Measurements from ENCODE around the gene RNF223. TPM values are rescaled to one million over a fixed set of nuclear protein-coding genes. Genes with fewer than 3 reads are reported as not detected.

Gene RNF223
- not detected for total RNA-seq

GRCh38 chr1:1073743-1074587 lies at the start of gene RNF223:
TSS of gene RNF223 (minus strand) at chr1:1074306. CDS start at chr1:1072566, 1,740 bp downstream.
- 82% methylated on average over 19 of the region's 35 CpGs for WGBS
- Histone ChIP-seq H3K4me3 (no peak within 1 kb of the TSS), H3K27ac (replicated peaks in 1 of 4) (no peak within 1 kb of the TSS), H3K27me3 (peaks cover 0 to 79% (median 26%) of the 10 kb centered on the region in 4 donors), H3K4me1 (peaks cover 7 to 9% (median 8%) of the 10 kb centered on the region in 4 donors), H3K9me3 (no peaks in the 10 kb centered on the region), H3K36me3 (no peaks in the 10 kb centered on the region)
- intact Hi-C loops (cut with DNase I): no loop called here
- TF ChIP-seq CTCF (IDR thresholded peaks at IDR 0.05): no peak
- TF ChIP-seq POLR2A (IDR thresholded peaks at IDR 0.05; ENCODE audit: low read depth): no peak
- TF ChIP-seq POLR2AphosphoS5 (IDR thresholded peaks at IDR 0.05): no peak
- TF ChIP-seq EP300 (IDR thresholded peaks at IDR 0.05): no peak
- DNase-seq (ENCODE audit: extremely low spot score): no peak

GRCh38 chr1:1122981-1123480 lies 48.9 kb upstream of the RNF223 start:
- H3K9me3 ChIP-seq: no peaks in the 10 kb centered on the region
- no peak overlapping the region for H3K27ac ChIP-seq (replicated peaks in 1 of 4)
- TF ChIP-seq EP300 (IDR thresholded peaks at IDR 0.05): no peak
- TF ChIP-seq POLR2A (IDR thresholded peaks at IDR 0.05; ENCODE audit: low read depth): no peak
- no peak for TF ChIP-seq CTCF (IDR thresholded peaks at IDR 0.05)
- TF ChIP-seq POLR2AphosphoS5 (IDR thresholded peaks at IDR 0.05): no peak
- H3K36me3 ChIP-seq: no peaks in the 10 kb centered on the region
- DNase-seq (ENCODE audit: extremely low spot score): no peak
- no peak overlapping the region for H3K4me3 ChIP-seq
- intact Hi-C loops (cut with DNase I): loop anchor here (2.0 to 5.0 kb wide), 2 partner anchors 109 to 168 kb away; partner anchors contain the start of genes B3GALT6 and SDF4
- peaks cover 0 to 50% (median 3%) of the 10 kb centered on the region in 4 donors for H3K27me3 ChIP-seq
- peaks cover 11 to 12% (median 12%) of the 10 kb centered on the region in 4 donors for H3K4me1 ChIP-seq
- 51% methylated on average over 14 of the region's 18 CpGs for WGBS

- peaks cover 0 to 58% (median 3%) of the 10 kb centered on the region in 4 donors for H3K27me3 ChIP-seq
- H3K4me3 ChIP-seq: peak overlapping the region; percentile 32 to 50 (median 36)
- 16% methylated on average over 18 of the region's 39 CpGs for WGBS
- H3K4me1 ChIP-seq: peaks cover 12 to 14% (median 13%) of the 10 kb centered on the region in 4 donors
- intact Hi-C loops (cut with DNase I): loop anchor here (2.0 to 5.0 kb wide), 2 partner anchors 110 to 169 kb away; partner anchors contain the start of genes B3GALT6 and SDF4
- TF ChIP-seq CTCF (IDR thresholded peaks at IDR 0.05): peak; percentile 80 to 93 (median 90)
- TF ChIP-seq POLR2AphosphoS5 (IDR thresholded peaks at IDR 0.05): no peak
- DNase-seq (ENCODE audit: extremely low spot score): peak; percentile 95
- H3K27ac ChIP-seq (replicated peaks in 1 of 4): no peak overlapping the region
- no peaks in the 10 kb centered on the region for H3K9me3 ChIP-seq
- no peaks in the 10 kb centered on the region for H3K36me3 ChIP-seq
Observed at GRCh38 chr1:1122078-1122811, 48.1 kb upstream of the RNF223 start.

- intact Hi-C loops (cut with DNase I): loop anchor here (2.0 to 5.0 kb wide), 2 partner anchors 111 to 169 kb away; partner anchors contain the start of genes B3GALT6 and SDF4
- peaks cover 0 to 59% (median 3%) of the 10 kb centered on the region in 4 donors for H3K27me3 ChIP-seq
- H3K4me1 ChIP-seq: peaks cover 12 to 20% (median 18%) of the 10 kb centered on the region in 4 donors
- whole genome bisulfite sequencing: 40% methylated on average over 3 of the region's 15 CpGs
- H3K27ac ChIP-seq (replicated peaks in 1 of 4): no peak overlapping the region
- no peaks in the 10 kb centered on the region for H3K36me3 ChIP-seq
- peak overlapping the region in 3 of 4 donors; percentile 32 to 50 (median 38) for H3K4me3 ChIP-seq
- no peak for TF ChIP-seq CTCF (IDR thresholded peaks at IDR 0.05)
- no peak for TF ChIP-seq POLR2AphosphoS5 (IDR thresholded peaks at IDR 0.05)
- TF ChIP-seq EP300 (IDR thresholded peaks at IDR 0.05): no peak
- TF ChIP-seq POLR2A (IDR thresholded peaks at IDR 0.05; ENCODE audit: low read depth): no peak
- no peak for DNase-seq (ENCODE audit: extremely low spot score)
- H3K9me3 ChIP-seq: no peaks in the 10 kb centered on the region
Observed at GRCh38 chr1:1121611-1122077, 47.5 kb upstream of the RNF223 start.

Measured in esophagus muscularis mucosa (tissue), 4 donors.